K562 (cell line): Measurements from ENCODE around the gene MIDN. TPM values are rescaled to one million over a fixed set of nuclear protein-coding genes. Genes with fewer than 3 reads are reported as not detected.
A peak's percentile ranks its signal among the peaks of the same experiment; 100 is the strongest.

Experiments used
- ATAC-seq: fragments of 200-7000 bp; cut with Tn5 transposase; 3 replicates; pipeline ENCODE4 v1.9.1; 2020; ENCODE audit warnings: moderate library complexity
- BruUV-seq: library from RNA; stranded (reverse); fragments of 400-500 nt; replicated peaks from 2 replicates; lab custom pipeline; 2021; lab: Mats Ljungman, UMichigan
- CTCF ChIA-PET: fragments of 300-600 bp; formaldehyde crosslinking; extraction: SDS; loops from one replicate; lab custom pipeline; 2021; ENCODE audit warnings: low intra/inter-chr PET ratio; lab: Yijun Ruan, JAX
- POLR2A ChIA-PET: fragments of 300-600, 350-650 bp; sonication (Branson Sonifier 250); formaldehyde crosslinking; extraction: SDS; loops from one replicate; lab custom pipeline; 2021; ENCODE audit warnings: antibody characterized with exemption, inconsistent platforms; lab: Yijun Ruan, JAX
- DNase-seq, 4 experiments: peaks; one replicate each; pipeline versions ENCODE4 v3.0.0 to v3.0.0-alpha.2; 2011 to 2018; ENCODE audit warnings: low spot score in 3 of 4, mixed read lengths in 3 of 4; ENCODE audit errors: extremely low read depth in 1 of 4
- FAIRE-seq: peaks from 2 replicates; lab custom pipeline; 2011; peaks lifted over from hg19 to GRCh38; lab: Jason Lieb, UNC
- H2AFZ ChIP-seq: 2 replicates; pipeline ENCODE4 v1.6.0; 2011; ENCODE audit warnings: low read depth, low read length, control low read depth, inconsistent platforms
- H3K27ac ChIP-seq: fragments of 200-600 bp; 3 replicates; pipeline ENCODE4 v1.8.0; 2011; ENCODE audit warnings: low read depth, mild to moderate bottlenecking, control low read depth, inconsistent platforms, low read length, moderate library complexity, mixed read lengths; ENCODE audit errors: extremely low read depth
- H3K27me3 ChIP-seq, 2 experiments: fragments of 300-600 bp in 1 of 2; 2 replicates in 1 of 2; 3 replicates in 1 of 2; pipeline versions ENCODE4 v1.6.0 to v1.8.0; 2011; ENCODE audit warnings: inconsistent platforms in 2 of 2, low read length in 2 of 2, mild to moderate bottlenecking in 1 of 2, mixed read lengths in 1 of 2, moderate library complexity in 1 of 2; ENCODE audit not compliant: control insufficient read depth in 2 of 2, insufficient read depth in 2 of 2
- H3K36me3 ChIP-seq: fragments of 300-600 bp; 3 replicates; pipeline ENCODE4 v1.8.0; 2011; ENCODE audit warnings: mild to moderate bottlenecking, low read length, inconsistent platforms; ENCODE audit not compliant: control insufficient read depth, insufficient read depth
- H3K4me1 ChIP-seq, 2 experiments: fragments of 200-600 bp in 1 of 2; replicated peaks in 1 of 2; 2 replicates in 1 of 2; 3 replicates in 1 of 2; pipeline versions ENCODE4 v1.5.1 to v1.8.0; 2011; ENCODE audit warnings: inconsistent platforms in 2 of 2, low read length in 2 of 2, mild to moderate bottlenecking in 1 of 2, mixed read lengths in 1 of 2, moderate library complexity in 1 of 2; ENCODE audit not compliant: control insufficient read depth in 2 of 2, insufficient read depth in 2 of 2
- H3K4me2 ChIP-seq: 2 replicates; pipeline ENCODE4 v1.6.1; 2011; ENCODE audit warnings: low read length, control low read depth, inconsistent platforms, mixed read lengths; ENCODE audit not compliant: insufficient read depth
- H3K4me3 ChIP-seq: fragments of 200-600 bp; sonication (generic), shearing (Covaris generic); 2 replicates; pipeline ENCODE4 v1.5.1; 2016; ENCODE audit warnings: control low read depth, inconsistent platforms
- H3K79me2 ChIP-seq: fragments of 200-600 bp; 3 replicates; pipeline ENCODE4 v1.8.0; 2011; ENCODE audit warnings: low read length, inconsistent platforms; ENCODE audit not compliant: control insufficient read depth, insufficient read depth
- H3K9ac ChIP-seq, 2 experiments: 2 replicates each; pipeline versions ENCODE4 v1.6.0 to v1.6.1; 2011; ENCODE audit warnings: low read depth in 2 of 2, low read length in 2 of 2, control low read depth in 1 of 2, inconsistent platforms in 1 of 2, mild to moderate bottlenecking in 1 of 2, mixed read lengths in 1 of 2; ENCODE audit not compliant: insufficient read depth in 1 of 2
- H3K9me1 ChIP-seq: one replicate; pipeline ENCODE4 v1.6.0; 2011; ENCODE audit warnings: inconsistent platforms, mild to moderate bottlenecking, low read length, moderate library complexity; ENCODE audit not compliant: control insufficient read depth, insufficient read depth
- H3K9me3 ChIP-seq: replicated peaks from 2 replicates; pipeline ENCODE4 v1.5.1; 2011; ENCODE audit warnings: low read depth, low read length, inconsistent platforms; ENCODE audit not compliant: control insufficient read depth, insufficient read depth
- H4K20me1 ChIP-seq: replicated peaks from 2 replicates; pipeline ENCODE4 v1.6.1; 2011; ENCODE audit warnings: low read length, inconsistent platforms, mixed read lengths; ENCODE audit not compliant: control insufficient read depth, insufficient read depth
- BCOR ChIP-seq: fragments of 450-650 bp; IDR thresholded peaks from 2 replicates; pipeline ENCODE4 v1.6.1; 2016
- MYBL2 ChIP-seq, 2 experiments: fragments of 450-650 bp in 1 of 2; sonication (generic) in 1 of 2; formaldehyde crosslinking in 1 of 2; IDR thresholded peaks; 2 replicates each; pipeline versions ENCODE4 v1.6.1 to v1.8.1; 2017 to 2022; ENCODE audit warnings: borderline replicate concordance in 1 of 2, inconsistent platforms in 1 of 2, low read depth in 1 of 2, mild to moderate bottlenecking in 1 of 2, missing genetic modification reagents in 1 of 2, moderate library complexity in 1 of 2
- POLR2A ChIP-seq: fragments of 450-650 bp; conservative IDR thresholded peaks from 2 replicates; pipeline ENCODE4 v1.6.1; 2016
- TEAD1 ChIP-seq, 2 experiments: fragments of 450-650 bp in 1 of 2; sonication (generic) in 1 of 2; formaldehyde crosslinking; IDR thresholded peaks; 2 replicates each; pipeline versions ENCODE4 v1.4.0 to v1.8.0; 2020 to 2022; ENCODE audit warnings: mild to moderate bottlenecking in 2 of 2, missing genetic modification reagents in 1 of 2
- ZNF121 ChIP-seq: sonication (generic); formaldehyde crosslinking; conservative IDR thresholded peaks from 2 replicates; pipeline ENCODE4 v1.8.0; 2022; ENCODE audit warnings: missing genetic modification reagents
- WGBS: fragments of 100-300 bp; shearing (Covaris generic); methylation state at CpG from one replicate; pipeline ENCODE4 v1.1.6; 2016; ENCODE audit warnings: low coverage, mixed read lengths; ENCODE audit not compliant: insufficient coverage; ENCODE audit errors: missing lambda C conversion rate; 5-methylcytosine and 5-hydroxymethylcytosine counted together
- in situ Hi-C: fragments of 300-500 bp; cut with MboI; formaldehyde crosslinking; loops from 4 replicates; pipeline ENCODE4 v1.15.0; 2018; ENCODE audit warnings: inconsistent platforms, mixed read lengths
- intact Hi-C: fragments of 100-400 bp; cut with micrococcal nuclease; formaldehyde crosslinking; loops from 2 replicates; pipeline ENCODE4 v1.14.2; 2022
- polyA plus RNA-seq, 8 experiments: library from polyadenylated mRNA; depleted of rRNA in 4 of 8; stranded (reverse) in 5 of 8; unstranded in 3 of 8; fragments of >200 nt; fragmentation: Nextera tagmentation in 2 of 8; fragmentation: Illumina TruSeq in 1 of 8; extraction: Ambion mirVana in 2 of 8; extraction: Trizol in 1 of 8; gene quantifications; 2 replicates each; pipeline versions ENCODE4 v1.2.1 to v1.2.3, GENCODE V29; 2011 to 2014; ENCODE audit warnings: inconsistent platforms in 1 of 8, missing spikeins in 1 of 8
- total RNA-seq, 7 experiments: library from RNA; depleted of rRNA in 6 of 7; stranded (reverse); fragments of >200 nt in 6 of 7; fragmentation: Illumina TruSeq in 2 of 7; extraction: Trizol in 2 of 7; gene quantifications; 2 replicates each; pipeline versions ENCODE4 v1.2.1 to v1.2.3, GENCODE V29; 2011 to 2021; ENCODE audit warnings: low replicate concordance in 1 of 7
- TF ChIP-seq, protein P1 (sequence below), 2 experiments: fragments of 450-650 bp in 1 of 2; sonication (generic) in 1 of 2; formaldehyde crosslinking in 1 of 2; IDR thresholded peaks; 2 replicates each; pipeline versions ENCODE4 v1.7.1 to v1.9.0; 2016 to 2022; ENCODE audit warnings: inconsistent platforms in 1 of 2, mild to moderate bottlenecking in 1 of 2, missing genetic modification reagents in 1 of 2
- TF ChIP-seq, protein P2 (sequence below): IDR thresholded peaks from 2 replicates; pipeline ENCODE4 v1.6.1; 2012; ENCODE audit warnings: low read depth, low read length, improper control_type of control experiment, borderline replicate concordance
- TF ChIP-seq, protein P3 (sequence below): sonication (generic); formaldehyde crosslinking; IDR thresholded peaks from 2 replicates; pipeline ENCODE4 v1.8.1; 2023; ENCODE audit warnings: mild to moderate bottlenecking, missing genetic modification reagents, moderate library complexity

The MIDN gene
- total and polyA plus RNA-seq, 9 of the 15 experiments (the other 6 are each of a cell fraction or from before 2014, with no cell fraction given) = 0.17 to 120 (median 10.1) TPM

DNA sequence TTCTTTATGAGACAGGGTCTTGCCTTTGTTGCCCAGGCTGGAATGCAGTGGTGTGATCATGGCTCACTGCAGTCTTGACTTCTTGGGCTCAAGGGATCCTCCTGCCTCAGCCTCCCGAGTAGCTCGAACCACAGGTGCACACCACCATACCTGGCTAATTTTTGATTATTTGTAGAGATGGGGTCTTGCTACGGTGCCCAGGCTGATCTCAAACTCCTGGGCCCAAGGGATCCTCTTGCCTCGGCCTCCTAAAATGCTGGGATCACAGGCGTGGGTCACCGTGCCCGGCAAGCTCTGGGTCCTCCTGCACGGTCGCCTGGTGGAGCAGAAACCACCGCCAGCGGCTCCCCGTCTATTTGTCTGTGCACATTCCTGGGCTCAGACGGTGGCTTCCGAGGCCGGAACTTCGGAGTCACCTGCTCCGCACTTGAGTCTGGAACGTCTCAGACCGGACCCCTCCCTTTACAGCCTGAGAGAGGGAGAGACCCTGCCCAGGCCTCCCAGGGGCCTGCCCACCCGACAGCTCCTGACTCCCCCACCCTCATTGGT, 59.4 kb downstream of the MIDN start:
- in situ Hi-C loops = no loop called here

More for the DNA sequence above, 59.4 kb downstream of the MIDN start:
- no peaks in the 10 kb centered on the region for H3K36me3 ChIP-seq
- H3K4me3 ChIP-seq = peak overlapping the region; percentile 56
- FAIRE-seq (no peak), DNase-seq (no peak), ATAC-seq (peak; percentile 10)
- peak overlapping the region; percentile 79 to 93 for H3K9ac ChIP-seq
- no peaks in the 10 kb centered on the region for H3K9me3 ChIP-seq
- peaks cover 6 to 66% of the 10 kb centered on the region in 2 experiments for H3K4me1 ChIP-seq
- CTCF ChIA-PET = interaction anchor here (1.0 kb wide), 1 partner anchor 8 kb away, joined by 3 read pairs; no protein-coding TSS in a partner anchor
- POLR2A ChIA-PET = interaction anchor here (0.7 to 1.6 kb wide), 8 partner anchors 9 to 64 kb away, joined by 3 to 5 read pairs (median 4); no protein-coding TSS in a partner anchor
- TF ChIP-seq TEAD1 (CRISPR knock-in tag; IDR thresholded peaks at IDR 0.05) = peak in 1 of 2 experiments; percentile 51; a peak in 1 of 4 replicates
- TF ChIP-seq, protein P1, sequence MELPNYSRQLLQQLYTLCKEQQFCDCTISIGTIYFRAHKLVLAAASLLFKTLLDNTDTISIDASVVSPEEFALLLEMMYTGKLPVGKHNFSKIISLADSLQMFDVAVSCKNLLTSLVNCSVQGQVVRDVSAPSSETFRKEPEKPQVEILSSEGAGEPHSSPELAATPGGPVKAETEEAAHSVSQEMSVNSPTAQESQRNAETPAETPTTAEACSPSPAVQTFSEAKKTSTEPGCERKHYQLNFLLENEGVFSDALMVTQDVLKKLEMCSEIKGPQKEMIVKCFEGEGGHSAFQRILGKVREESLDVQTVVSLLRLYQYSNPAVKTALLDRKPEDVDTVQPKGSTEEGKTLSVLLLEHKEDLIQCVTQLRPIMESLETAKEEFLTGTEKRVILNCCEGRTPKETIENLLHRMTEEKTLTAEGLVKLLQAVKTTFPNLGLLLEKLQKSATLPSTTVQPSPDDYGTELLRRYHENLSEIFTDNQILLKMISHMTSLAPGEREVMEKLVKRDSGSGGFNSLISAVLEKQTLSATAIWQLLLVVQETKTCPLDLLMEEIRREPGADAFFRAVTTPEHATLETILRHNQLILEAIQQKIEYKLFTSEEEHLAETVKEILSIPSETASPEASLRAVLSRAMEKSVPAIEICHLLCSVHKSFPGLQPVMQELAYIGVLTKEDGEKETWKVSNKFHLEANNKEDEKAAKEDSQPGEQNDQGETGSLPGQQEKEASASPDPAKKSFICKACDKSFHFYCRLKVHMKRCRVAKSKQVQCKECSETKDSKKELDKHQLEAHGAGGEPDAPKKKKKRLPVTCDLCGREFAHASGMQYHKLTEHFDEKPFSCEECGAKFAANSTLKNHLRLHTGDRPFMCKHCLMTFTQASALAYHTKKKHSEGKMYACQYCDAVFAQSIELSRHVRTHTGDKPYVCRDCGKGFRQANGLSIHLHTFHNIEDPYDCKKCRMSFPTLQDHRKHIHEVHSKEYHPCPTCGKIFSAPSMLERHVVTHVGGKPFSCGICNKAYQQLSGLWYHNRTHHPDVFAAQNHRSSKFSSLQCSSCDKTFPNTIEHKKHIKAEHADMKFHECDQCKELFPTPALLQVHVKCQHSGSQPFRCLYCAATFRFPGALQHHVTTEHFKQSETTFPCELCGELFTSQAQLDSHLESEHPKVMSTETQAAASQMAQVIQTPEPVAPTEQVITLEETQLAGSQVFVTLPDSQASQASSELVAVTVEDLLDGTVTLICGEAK (IDR thresholded peaks at IDR 0.05) = 0 out of 2 replicates have a peak, but pooled peaks have one; percentile 36
- TF ChIP-seq, protein P1 (CRISPR knock-in tag; IDR thresholded peaks at IDR 0.05) = no peak
- peak; percentile 96 for TF ChIP-seq ZNF121 (CRISPR knock-in tag)
- TF ChIP-seq, protein P2, sequence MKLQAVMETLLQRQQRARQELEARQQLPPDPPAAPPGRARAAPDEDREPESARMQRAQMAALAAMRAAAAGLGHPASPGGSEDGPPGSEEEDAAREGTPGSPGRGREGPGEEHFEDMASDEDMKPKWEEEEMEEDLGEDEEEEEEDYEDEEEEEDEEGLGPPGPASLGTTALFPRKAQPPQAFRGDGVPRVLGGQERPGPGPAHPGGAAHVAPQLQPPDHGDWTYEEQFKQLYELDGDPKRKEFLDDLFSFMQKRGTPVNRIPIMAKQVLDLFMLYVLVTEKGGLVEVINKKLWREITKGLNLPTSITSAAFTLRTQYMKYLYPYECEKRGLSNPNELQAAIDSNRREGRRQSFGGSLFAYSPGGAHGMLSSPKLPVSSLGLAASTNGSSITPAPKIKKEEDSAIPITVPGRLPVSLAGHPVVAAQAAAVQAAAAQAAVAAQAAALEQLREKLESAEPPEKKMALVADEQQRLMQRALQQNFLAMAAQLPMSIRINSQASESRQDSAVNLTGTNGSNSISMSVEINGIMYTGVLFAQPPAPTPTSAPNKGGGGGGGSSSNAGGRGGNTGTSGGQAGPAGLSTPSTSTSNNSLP = no peak
- no peak for TF ChIP-seq POLR2A
- TF ChIP-seq, protein P3, sequence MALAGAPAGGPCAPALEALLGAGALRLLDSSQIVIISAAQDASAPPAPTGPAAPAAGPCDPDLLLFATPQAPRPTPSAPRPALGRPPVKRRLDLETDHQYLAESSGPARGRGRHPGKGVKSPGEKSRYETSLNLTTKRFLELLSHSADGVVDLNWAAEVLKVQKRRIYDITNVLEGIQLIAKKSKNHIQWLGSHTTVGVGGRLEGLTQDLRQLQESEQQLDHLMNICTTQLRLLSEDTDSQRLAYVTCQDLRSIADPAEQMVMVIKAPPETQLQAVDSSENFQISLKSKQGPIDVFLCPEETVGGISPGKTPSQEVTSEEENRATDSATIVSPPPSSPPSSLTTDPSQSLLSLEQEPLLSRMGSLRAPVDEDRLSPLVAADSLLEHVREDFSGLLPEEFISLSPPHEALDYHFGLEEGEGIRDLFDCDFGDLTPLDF (CRISPR knock-in tag) = peak; percentile 21; the same call in 1 of the 2 replicates
- TF ChIP-seq BCOR = peak; percentile 29; the same call in 1 of the 2 replicates
- no peak for TF ChIP-seq MYBL2 (IDR thresholded peaks at IDR 0.05; ENCODE audit: low read depth)
- TF ChIP-seq MYBL2 (CRISPR knock-in tag; IDR thresholded peaks at IDR 0.05; ENCODE audit: borderline replicate concordance) = no peak
- no peaks in the 10 kb centered on the region for H3K27me3 ChIP-seq
- peaks cover 16% of the 10 kb centered on the region; the same call in 2 of the 3 replicates for H3K79me2 ChIP-seq
- 29% methylated on average over 17 of the region's 20 CpGs for WGBS
- intact Hi-C loops = no loop called here
- TSS peak; percentile 63 for BruUV-seq
- H4K20me1 ChIP-seq = peaks cover 8% of the 10 kb centered on the region; the same call in 1 of the 2 replicates
- peak overlapping the region; percentile 78 for H3K27ac ChIP-seq
- H3K4me2 ChIP-seq = peak overlapping the region; percentile 95
- H3K9me1 ChIP-seq = no peaks in the 10 kb centered on the region
- H2AFZ ChIP-seq = peak overlapping the region; percentile 91
